NK-92 treated with Interleukin-12 subunit alpha and Interleukin-12 subunit beta, amount 100 ng/mL, for 24 hours (cell line): Measurements from ENCODE around the gene NAT14.
"Not testable (repeated sequence)": the region's sequence is repeated elsewhere in the genome, so short reads cannot be mapped to it uniquely, and the experiment has no call there.

Experiments used
- DNase-seq: peaks from one replicate; lab custom pipeline; 2025; lab: John Stamatoyannopoulos, UW

The NAT14 gene

GRCh38 chr19:55484593-55485438 is at the start of gene NAT14:
Gene NAT14 (plus strand): TSS chr19:55485188. CDS start chr19:55485709, 521 bp downstream.
- DNase-seq: no peak

GRCh38 chr19:55436847-55437246 is 48.1 kb upstream of the NAT14 start:
- DNase-seq: no peak

GRCh38 chr19:55437410-55437809 is 47.6 kb upstream of the NAT14 start:
- DNase-seq: no peak

GRCh38 chr19:55439052-55439451 is 45.9 kb upstream of the NAT14 start:
- no peak for DNase-seq

GRCh38 chr19:55440411-55441105 is 44.4 kb upstream of the NAT14 start:
- DNase-seq: no peak

- no peak for DNase-seq
Measured at GRCh38 chr19:55441319-55441691, 43.7 kb upstream of the NAT14 start.

- DNase-seq: no peak
Measured at GRCh38 chr19:55441692-55442321, 43.2 kb upstream of the NAT14 start.

GRCh38 chr19:55442372-55442961 is 42.5 kb upstream of the NAT14 start:
- DNase-seq: no peak

- no peak for DNase-seq
Measured at GRCh38 chr19:55443045-55443823, 41.8 kb upstream of the NAT14 start, which contains the start of gene SHISA7. Gene SHISA7 (minus strand): TSS chr19:55443300. CDS start chr19:55442863, 437 bp downstream.

GRCh38 chr19:55443824-55444480 is 41.0 kb upstream of the NAT14 start:
- no peak for DNase-seq

GRCh38 chr19:55444646-55445045 is 40.3 kb upstream of the NAT14 start:
- DNase-seq: no peak

GRCh38 chr19:55446060-55446459 is 38.9 kb upstream of the NAT14 start:
- DNase-seq: no peak

GRCh38 chr19:55447421-55448174 is 37.4 kb upstream of the NAT14 start:
- no peak for DNase-seq

- not testable (repeated sequence) for DNase-seq
Measured at GRCh38 chr19:55448175-55448490, 36.9 kb upstream of the NAT14 start.

- no peak for DNase-seq
Measured at GRCh38 chr19:55449469-55449868, 35.5 kb upstream of the NAT14 start.

- no peak for DNase-seq
Measured at GRCh38 chr19:55451163-55451964, 33.6 kb upstream of the NAT14 start.

GRCh38 chr19:55451965-55452748 is 32.8 kb upstream of the NAT14 start:
- no peak for DNase-seq

- DNase-seq: no peak
Measured at GRCh38 chr19:55452749-55453346, 32.1 kb upstream of the NAT14 start.
